AG09309 (cell line): ENCODE measurements around the gene HNRNPA2B1.
"Not testable (repeated sequence)": the region's sequence is repeated elsewhere in the genome, so short reads cannot be mapped to it uniquely, and the experiment has no call there.

Experiments
- DNase-seq: peaks from one replicate; pipeline ENCODE4 v3.0.0-alpha.2; 2010; ENCODE audit warnings: low read depth
- H3K4me3 ChIP-seq: 2 replicates; pipeline ENCODE4 v1.5.1; 2011; ENCODE audit warnings: mild to moderate bottlenecking, low read depth, low read length, moderate library complexity; ENCODE audit not compliant: control insufficient read depth
- TF ChIP-seq, protein P1 (sequence below): IDR thresholded peaks from 2 replicates; pipeline ENCODE4 v1.5.1; 2011; ENCODE audit warnings: mild to moderate bottlenecking, low read depth, low read length, inconsistent platforms; ENCODE audit not compliant: insufficient read depth, control insufficient read depth; ENCODE audit errors: missing control alignments

The HNRNPA2B1 gene

DNA sequence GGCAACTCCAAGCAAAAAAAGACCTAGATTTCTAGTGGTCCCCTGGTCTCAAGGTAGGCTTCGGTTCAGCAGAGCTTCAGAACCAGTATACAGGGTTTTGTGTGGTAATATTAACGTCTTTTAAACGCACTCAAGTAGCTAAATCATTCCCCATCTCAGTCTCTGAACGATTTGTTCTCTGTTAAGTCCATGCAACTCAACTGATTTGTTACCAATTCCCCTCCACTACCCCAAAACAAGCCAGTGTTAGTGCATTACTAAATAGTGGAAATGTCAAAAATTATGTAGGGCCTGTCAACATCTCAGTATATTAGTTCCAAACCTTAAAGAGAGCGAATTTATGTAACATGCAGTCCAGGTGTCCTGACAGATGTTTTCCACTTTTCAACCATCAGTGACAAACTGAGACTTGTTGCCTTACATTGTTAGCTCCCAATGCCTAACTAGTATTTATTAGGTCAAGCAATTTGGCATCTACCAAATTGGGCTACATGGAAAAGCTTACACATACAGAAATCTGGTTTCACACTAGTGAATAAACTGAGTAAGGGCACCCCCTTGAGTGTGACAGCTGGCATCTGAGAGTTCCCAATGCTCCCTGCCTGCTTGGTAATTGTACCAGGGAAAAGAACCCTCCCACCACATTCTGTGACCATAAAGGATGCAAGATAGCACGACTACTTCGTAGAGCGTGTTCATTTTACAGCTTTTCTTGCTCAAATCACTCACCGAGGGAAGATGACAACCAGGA, 12.2 kb downstream of the HNRNPA2B1 start:
- no peak overlapping the region for H3K4me3 ChIP-seq
- TF ChIP-seq, protein P1, sequence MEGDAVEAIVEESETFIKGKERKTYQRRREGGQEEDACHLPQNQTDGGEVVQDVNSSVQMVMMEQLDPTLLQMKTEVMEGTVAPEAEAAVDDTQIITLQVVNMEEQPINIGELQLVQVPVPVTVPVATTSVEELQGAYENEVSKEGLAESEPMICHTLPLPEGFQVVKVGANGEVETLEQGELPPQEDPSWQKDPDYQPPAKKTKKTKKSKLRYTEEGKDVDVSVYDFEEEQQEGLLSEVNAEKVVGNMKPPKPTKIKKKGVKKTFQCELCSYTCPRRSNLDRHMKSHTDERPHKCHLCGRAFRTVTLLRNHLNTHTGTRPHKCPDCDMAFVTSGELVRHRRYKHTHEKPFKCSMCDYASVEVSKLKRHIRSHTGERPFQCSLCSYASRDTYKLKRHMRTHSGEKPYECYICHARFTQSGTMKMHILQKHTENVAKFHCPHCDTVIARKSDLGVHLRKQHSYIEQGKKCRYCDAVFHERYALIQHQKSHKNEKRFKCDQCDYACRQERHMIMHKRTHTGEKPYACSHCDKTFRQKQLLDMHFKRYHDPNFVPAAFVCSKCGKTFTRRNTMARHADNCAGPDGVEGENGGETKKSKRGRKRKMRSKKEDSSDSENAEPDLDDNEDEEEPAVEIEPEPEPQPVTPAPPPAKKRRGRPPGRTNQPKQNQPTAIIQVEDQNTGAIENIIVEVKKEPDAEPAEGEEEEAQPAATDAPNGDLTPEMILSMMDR: no peak
- DNase-seq: no peak

- TF ChIP-seq, protein P1: no peak
- no peak overlapping the region for H3K4me3 ChIP-seq
- no peak for DNase-seq
Observed at GRCh38 chr7:26187380-26188205, 13.0 kb downstream of the HNRNPA2B1 start.

DNA sequence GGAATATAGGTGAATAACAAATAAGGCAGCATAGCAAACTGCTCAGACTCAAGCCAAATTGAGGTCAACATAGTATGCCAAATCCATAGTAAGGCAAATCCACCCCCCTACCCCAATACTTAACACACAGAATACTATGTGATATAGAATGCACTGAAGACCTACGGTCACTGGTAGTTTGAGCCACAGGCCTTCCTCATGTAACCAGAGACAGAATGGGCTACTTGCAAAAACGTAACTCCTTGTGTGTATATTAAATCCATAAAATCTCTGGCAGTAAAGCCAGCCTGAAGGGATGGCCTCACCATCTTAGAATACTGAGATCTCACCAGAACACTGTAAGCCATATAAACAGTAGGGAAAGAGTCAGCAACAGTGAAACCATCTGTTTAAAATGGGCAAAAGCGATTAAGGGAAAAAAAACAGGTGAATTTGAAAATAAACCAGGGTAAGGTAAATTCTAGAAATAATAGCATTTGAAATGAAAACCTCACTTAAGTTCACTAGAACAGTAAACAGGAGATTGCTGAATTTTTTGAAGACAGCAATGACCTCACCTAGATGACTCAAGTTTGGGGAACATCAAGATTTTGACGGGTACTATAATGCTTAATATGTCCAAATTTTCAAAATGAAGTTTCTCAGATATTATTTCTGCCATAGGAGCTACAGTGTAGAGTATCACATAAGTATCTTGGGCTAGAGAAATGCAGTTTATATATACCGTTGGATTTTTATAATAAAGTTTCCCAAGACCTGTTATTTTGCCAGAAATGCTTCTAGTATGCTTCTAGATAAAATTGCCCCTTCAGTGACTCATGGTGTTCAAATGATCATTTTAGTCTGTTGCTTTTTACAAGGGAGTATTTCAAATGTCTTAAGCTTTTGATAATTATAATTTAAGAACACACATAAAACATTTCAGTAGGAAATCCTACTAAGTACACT, 13.9 kb downstream of the HNRNPA2B1 start:
- TF ChIP-seq, protein P1: no peak
- H3K4me3 ChIP-seq: no peak overlapping the region
- DNase-seq: no peak

- TF ChIP-seq, protein P1: no peak
- DNase-seq: no peak
- H3K4me3 ChIP-seq: no peak overlapping the region
Observed at GRCh38 chr7:26185844-26186180, 14.7 kb downstream of the HNRNPA2B1 start.

- no peak overlapping the region for H3K4me3 ChIP-seq
- TF ChIP-seq, protein P1: no peak
Observed at GRCh38 chr7:26185131-26185843, 15.3 kb downstream of the HNRNPA2B1 start.

GRCh38 chr7:26184281-26185101, 16.1 kb downstream of the HNRNPA2B1 start:
- not testable (repeated sequence) for DNase-seq, H3K4me3 ChIP-seq

More at GRCh38 chr7:26185131-26185843, 15.3 kb downstream of the HNRNPA2B1 start:
- DNase-seq: no peak
